GM23248 (cell line): ENCODE measurements around the gene ING5. TPM values are rescaled to one million over a fixed set of nuclear protein-coding genes. Genes with fewer than 3 reads are reported as not detected.

Experiments used
- DNase-seq: peaks from one replicate; pipeline ENCODE4 v3.0.0-alpha.2; 2015
- H2AFZ ChIP-seq: fragments of 200-600 bp; sonication (generic); 2 replicates; pipeline ENCODE4 v1.6.1; 2016; ENCODE audit warnings: antibody characterized with exemption
- H3F3A ChIP-seq: fragments of 200-600 bp; sonication (generic); 2 replicates; pipeline ENCODE4 v1.6.1; 2016; ENCODE audit warnings: mild to moderate bottlenecking, antibody characterized with exemption, mixed run types; ENCODE audit not compliant: insufficient read depth
- H3K27ac ChIP-seq: fragments of 200-600 bp; sonication (generic); 2 replicates; pipeline ENCODE4 v1.5.1; 2016; ENCODE audit warnings: mild to moderate bottlenecking
- H3K27me3 ChIP-seq: fragments of 200-600 bp; sonication (generic); replicated peaks from 2 replicates; pipeline ENCODE4 v1.6.1; 2016; ENCODE audit warnings: mild to moderate bottlenecking; ENCODE audit not compliant: insufficient read depth
- H3K36me3 ChIP-seq: fragments of 200-600 bp; sonication (generic); 2 replicates; pipeline ENCODE4 v1.6.1; 2016; ENCODE audit warnings: low read depth, mild to moderate bottlenecking
- H3K4me1 ChIP-seq: fragments of 200-600 bp; sonication (generic); 2 replicates; pipeline ENCODE4 v1.6.1; 2016; ENCODE audit warnings: mild to moderate bottlenecking; ENCODE audit not compliant: insufficient read depth
- H3K4me2 ChIP-seq: fragments of 200-600 bp; sonication (generic); one replicate; pipeline ENCODE4 v1.6.1; 2016; ENCODE audit warnings: mild to moderate bottlenecking; ENCODE audit not compliant: unreplicated experiment
- H3K4me3 ChIP-seq: fragments of 200-600 bp; sonication (generic); 2 replicates; pipeline ENCODE4 v1.5.1; 2016; ENCODE audit warnings: mild to moderate bottlenecking
- H3K79me2 ChIP-seq: fragments of 200-600 bp; sonication (generic); 2 replicates; pipeline ENCODE4 v1.6.1; 2016; ENCODE audit warnings: mild to moderate bottlenecking; ENCODE audit not compliant: insufficient read depth
- H3K9ac ChIP-seq: fragments of 200-600 bp; sonication (generic); 2 replicates; pipeline ENCODE4 v1.6.1; 2016; ENCODE audit warnings: mild to moderate bottlenecking
- H3K9me2 ChIP-seq: fragments of 200-600 bp; sonication (generic); 2 replicates; pipeline ENCODE4 v1.6.1; 2016; ENCODE audit warnings: mixed run types, mild to moderate bottlenecking, moderate library complexity; ENCODE audit not compliant: insufficient read depth
- H3K9me3 ChIP-seq: fragments of 200-600 bp; sonication (generic); one replicate; pipeline ENCODE4 v1.6.1; 2017; ENCODE audit warnings: low read depth
- H4K20me1 ChIP-seq: fragments of 200-600 bp; sonication (generic); 2 replicates; pipeline ENCODE4 v1.6.0; 2016; ENCODE audit not compliant: insufficient read depth
- EZH2 ChIP-seq: fragments of 200-600 bp; sonication (generic); IDR thresholded peaks from 2 replicates; pipeline ENCODE4 v1.6.1; 2018; ENCODE audit warnings: antibody characterized with exemption, mild to moderate bottlenecking; ENCODE audit not compliant: insufficient read depth, poor library complexity, severe bottlenecking
- EZH2phosphoT487 ChIP-seq: fragments of 200-600 bp; sonication (generic); IDR thresholded peaks from 2 replicates; pipeline ENCODE4 v1.6.1; 2018; ENCODE audit warnings: antibody characterized with exemption, moderate library complexity, mild to moderate bottlenecking, low read depth; ENCODE audit not compliant: insufficient read depth
- WGBS, 2 experiments: methylation state at CpG; one replicate each; pipeline ENCODE4 v1.1.6; 2015 to 2017; ENCODE audit warnings: low lambda C conversion rate in 2 of 2, low coverage in 1 of 2; ENCODE audit errors: missing lambda C conversion rate in 2 of 2; 5-methylcytosine and 5-hydroxymethylcytosine counted together
- in situ Hi-C: fragments of 300-500 bp; cut with MboI; formaldehyde crosslinking; loops from 2 replicates; pipeline ENCODE4 v1.15.0; 2020
- polyA plus RNA-seq: library from polyadenylated mRNA; unstranded; fragments of >200 nt; fragmentation: Nextera tagmentation; extraction: Ambion mirVana; gene quantifications from 2 replicates; pipeline ENCODE4 v1.2.1, GENCODE V29; 2016
- total RNA-seq: library from RNA; depleted of rRNA; stranded (reverse); fragments of >200 nt; shearing (Covaris generic); gene quantifications from 2 replicates; pipeline ENCODE4 v1.2.3, GENCODE V29; 2014

ING5 gene
- total and polyA plus RNA-seq, 2 experiments from 2014 or later: 9.8 to 20.3 TPM

GRCh38 chr2:241720560-241720959 lies 18.7 kb downstream of the ING5 start:
- Histone ChIP-seq H3K4me3 (no peak overlapping the region), H3K79me2 (no peaks in the 10 kb centered on the region), H3K9me3 (no peaks in the 10 kb centered on the region), H3K4me1 (no peaks in the 10 kb centered on the region), H3K27ac (no peak overlapping the region), H3K36me3 (peaks cover 4% of the 10 kb centered on the region; the same call in 1 of the 2 replicates), H3K9ac (no peak overlapping the region), H3K9me2 (no peaks in the 10 kb centered on the region), H2AFZ (no peak overlapping the region), H3K27me3 (no peaks in the 10 kb centered on the region), H3F3A (no peaks in the 10 kb centered on the region), H4K20me1 (no peaks in the 10 kb centered on the region), H3K4me2 (no peak overlapping the region)
- TF ChIP-seq EZH2 (no peak), EZH2phosphoT487 (no peak)
- in situ Hi-C loops: no loop called here
- DNase-seq: no peak
- 91 to 93% methylated on average over 8 to 15 of the region's 15 CpGs for WGBS, 2 experiments

- in situ Hi-C loops: no loop called here
- Histone ChIP-seq H3K27ac (no peak overlapping the region), H3K4me2 (no peak overlapping the region), H3K9me2 (no peaks in the 10 kb centered on the region), H3F3A (no peaks in the 10 kb centered on the region), H4K20me1 (no peaks in the 10 kb centered on the region), H3K79me2 (no peaks in the 10 kb centered on the region), H3K27me3 (no peaks in the 10 kb centered on the region), H3K9me3 (no peaks in the 10 kb centered on the region), H3K4me1 (no peaks in the 10 kb centered on the region), H2AFZ (no peak overlapping the region), H3K4me3 (no peak overlapping the region), H3K9ac (no peak overlapping the region), H3K36me3 (peaks cover 4% of the 10 kb centered on the region; the same call in 1 of the 2 replicates)
- no peak for DNase-seq
- WGBS, 2 experiments: 91% methylated on average over 12 of the region's 12 CpGs
- TF ChIP-seq EZH2 (no peak), EZH2phosphoT487 (no peak)
Measured at GRCh38 chr2:241721852-241722251, 20.0 kb downstream of the ING5 start.

- Histone ChIP-seq H3K36me3 (peaks cover 4% of the 10 kb centered on the region; the same call in 1 of the 2 replicates), H3K9ac (no peak overlapping the region), H3K9me3 (no peaks in the 10 kb centered on the region), H3K4me2 (no peak overlapping the region), H3K4me3 (no peak overlapping the region), H2AFZ (no peak overlapping the region), H3F3A (no peaks in the 10 kb centered on the region), H4K20me1 (no peaks in the 10 kb centered on the region), H3K4me1 (no peaks in the 10 kb centered on the region), H3K9me2 (no peaks in the 10 kb centered on the region), H3K27me3 (no peaks in the 10 kb centered on the region), H3K79me2 (no peaks in the 10 kb centered on the region), H3K27ac (no peak overlapping the region)
- 97 to 100% methylated on average over 17 to 21 of the region's 21 CpGs for WGBS, 2 experiments
- TF ChIP-seq EZH2 (no peak), EZH2phosphoT487 (no peak)
- no peak for DNase-seq
- in situ Hi-C loops: no loop called here
Measured at GRCh38 chr2:241722896-241723454, 21.1 kb downstream of the ING5 start.

GRCh38 chr2:241724259-241724974 lies 22.6 kb downstream of the ING5 start:
- peaks cover 4% of the 10 kb centered on the region; the same call in 1 of the 2 replicates for H3K36me3 ChIP-seq
- no peaks in the 10 kb centered on the region for H3K4me1 ChIP-seq
- H3K27me3 ChIP-seq: no peaks in the 10 kb centered on the region
- H3K4me3 ChIP-seq: no peak overlapping the region
- H3K9me2 ChIP-seq: no peaks in the 10 kb centered on the region
- WGBS, 2 experiments: 95 to 97% methylated on average over 39 to 41 of the region's 41 CpGs
- in situ Hi-C loops: no loop called here
- no peak overlapping the region for H3K27ac ChIP-seq
- no peak overlapping the region for H2AFZ ChIP-seq
- H3K9ac ChIP-seq: no peak overlapping the region
- H3K79me2 ChIP-seq: no peaks in the 10 kb centered on the region
- no peaks in the 10 kb centered on the region for H3K9me3 ChIP-seq
- TF ChIP-seq EZH2 (no peak), EZH2phosphoT487 (no peak)
- no peaks in the 10 kb centered on the region for H3F3A ChIP-seq
- no peak overlapping the region for H3K4me2 ChIP-seq
- no peak for DNase-seq
- H4K20me1 ChIP-seq: no peaks in the 10 kb centered on the region
